ENCODE results near the gene AHDC1.
"Not testable (repeated sequence)": the region's sequence is repeated elsewhere in the genome, so short reads cannot be mapped to it uniquely, and the experiment has no call there.

Gene AHDC1

GRCh38 chr1:27603681-27604578 lies at the start of gene AHDC1:
TSS of gene AHDC1 (minus strand) at chr1:27604144. CDS start at chr1:27552115, 52,029 bp downstream.
- peak; percentile 91 to 94 for DNase-seq
- TF ChIP-seq GATA1 (IDR thresholded peaks at IDR 0.05; ENCODE audit: low read depth, low read length) (no peak), POLR2A (IDR thresholded peaks at IDR 0.05; ENCODE audit: low read length) (no peak)

GRCh38 chr1:27652111-27652864 lies 48.3 kb upstream of the AHDC1 start:
- no peak for DNase-seq
- TF ChIP-seq POLR2A (IDR thresholded peaks at IDR 0.05; ENCODE audit: low read length) (no peak), GATA1 (IDR thresholded peaks at IDR 0.05; ENCODE audit: low read depth, low read length) (no peak)

- TF ChIP-seq POLR2A (IDR thresholded peaks at IDR 0.05; ENCODE audit: low read length) (no peak), GATA1 (IDR thresholded peaks at IDR 0.05; ENCODE audit: low read depth, low read length) (no peak)
- no peak for DNase-seq
Observed at GRCh38 chr1:27650539-27651175, 46.7 kb upstream of the AHDC1 start.

GRCh38 chr1:27650171-27650538 lies 46.2 kb upstream of the AHDC1 start:
- no peak for TF ChIP-seq GATA1 (IDR thresholded peaks at IDR 0.05; ENCODE audit: low read depth, low read length)
- no peak for TF ChIP-seq POLR2A (IDR thresholded peaks at IDR 0.05; ENCODE audit: low read length)
- no peak for DNase-seq

- DNase-seq = no peak
- TF ChIP-seq POLR2A (IDR thresholded peaks at IDR 0.05; ENCODE audit: low read length) (no peak), GATA1 (IDR thresholded peaks at IDR 0.05; ENCODE audit: low read depth, low read length) (no peak)
Observed at GRCh38 chr1:27649306-27649635, 45.3 kb upstream of the AHDC1 start.

- TF ChIP-seq POLR2A (IDR thresholded peaks at IDR 0.05; ENCODE audit: low read length) (no peak), GATA1 (IDR thresholded peaks at IDR 0.05; ENCODE audit: low read depth, low read length) (no peak)
- DNase-seq = no peak
Observed at GRCh38 chr1:27648602-27649305, 44.8 kb upstream of the AHDC1 start.

- TF ChIP-seq POLR2A (IDR thresholded peaks at IDR 0.05; ENCODE audit: low read length) (no peak), GATA1 (IDR thresholded peaks at IDR 0.05; ENCODE audit: low read depth, low read length) (no peak)
- DNase-seq = no peak
Observed at GRCh38 chr1:27647328-27647727, 43.4 kb upstream of the AHDC1 start.

- no peak for DNase-seq
Observed at GRCh38 chr1:27646676-27647075, 42.7 kb upstream of the AHDC1 start.

GRCh38 chr1:27645071-27645415 lies 41.1 kb upstream of the AHDC1 start:
- DNase-seq = no peak
- TF ChIP-seq GATA1 (IDR thresholded peaks at IDR 0.05; ENCODE audit: low read depth, low read length) (no peak), POLR2A (IDR thresholded peaks at IDR 0.05; ENCODE audit: low read length) (no peak)

More at GRCh38 chr1:27646676-27647075, 42.7 kb upstream of the AHDC1 start:
- TF ChIP-seq GATA1 (IDR thresholded peaks at IDR 0.05; ENCODE audit: low read depth, low read length) (no peak), POLR2A (IDR thresholded peaks at IDR 0.05; ENCODE audit: low read length) (no peak)

GRCh38 chr1:27644369-27645070 lies 40.6 kb upstream of the AHDC1 start:
- TF ChIP-seq POLR2A (IDR thresholded peaks at IDR 0.05; ENCODE audit: low read length) (no peak), GATA1 (IDR thresholded peaks at IDR 0.05; ENCODE audit: low read depth, low read length) (no peak)
- DNase-seq = no peak

GRCh38 chr1:27643600-27644368 lies 39.8 kb upstream of the AHDC1 start:
- TF ChIP-seq GATA1 (IDR thresholded peaks at IDR 0.05; ENCODE audit: low read depth, low read length) (no peak), POLR2A (IDR thresholded peaks at IDR 0.05; ENCODE audit: low read length) (no peak)
- DNase-seq = peak in 1 of 2 experiments; percentile 68

- not testable (repeated sequence) for DNase-seq
Observed at GRCh38 chr1:27640514-27640913, 36.6 kb upstream of the AHDC1 start.

GRCh38 chr1:27638805-27639204 lies 34.9 kb upstream of the AHDC1 start:
- DNase-seq = no peak
- no peak for TF ChIP-seq GATA1 (IDR thresholded peaks at IDR 0.05; ENCODE audit: low read depth, low read length)
- TF ChIP-seq POLR2A (IDR thresholded peaks at IDR 0.05; ENCODE audit: low read length) = no peak

Data from erythroblast (primary cell).